Common myeloid progenitor, CD34-positive (primary cell): ENCODE results near the gene AP5S1.

Experiments
- CTCF ChIA-PET: fragments of 350-600 bp; sonication (Branson Sonifier 250); formaldehyde crosslinking; loops from one replicate; lab custom pipeline; 2021; ENCODE audit warnings: antibody characterized with exemption; lab: Charles Lee
- POLR2A ChIA-PET: fragments of 350-600 bp; sonication (Branson Sonifier 250); formaldehyde crosslinking; loops from one replicate; lab custom pipeline; 2021; ENCODE audit warnings: antibody characterized with exemption; lab: Charles Lee
- DNase-seq, 3 donors: peaks; one replicate each; pipeline versions ENCODE4 v3.0.0 to v3.0.0-alpha.2; 2013
- H3K27ac ChIP-seq, 2 experiments: 1 replicate in 1 of 2; 2 replicates in 1 of 2; pipeline ENCODE4 v1.7.0; 2013; ENCODE audit warnings: inconsistent platforms in 2 of 2, low read length in 2 of 2, mild to moderate bottlenecking in 2 of 2, low read depth in 1 of 2, moderate library complexity in 1 of 2; ENCODE audit not compliant: severe bottlenecking in 2 of 2, insufficient read depth in 1 of 2, poor library complexity in 1 of 2
- H3K27me3 ChIP-seq, 5 experiments: replicated peaks in 2 of 5; 1 replicate in 3 of 5; 2 replicates in 2 of 5; pipeline versions ENCODE4 v1.6.1 to v1.7.0; 2013; ENCODE audit warnings: low read length in 4 of 5, mild to moderate bottlenecking in 2 of 5, moderate library complexity in 2 of 5, inconsistent platforms in 1 of 5; ENCODE audit not compliant: insufficient read depth in 5 of 5, control insufficient read depth in 4 of 5
- H3K36me3 ChIP-seq, 4 experiments: 1 replicate in 2 of 4; 2 replicates in 2 of 4; pipeline versions ENCODE4 v1.6.1 to v1.7.0; 2013; ENCODE audit warnings: low read length in 3 of 4, control low read depth in 1 of 4, mild to moderate bottlenecking in 1 of 4; ENCODE audit not compliant: control insufficient read depth in 4 of 4, insufficient read depth in 4 of 4
- H3K4me1 ChIP-seq, 4 experiments: 1 replicate in 3 of 4; 2 replicates in 1 of 4; pipeline versions ENCODE4 v1.6.1 to v1.7.1; 2013; ENCODE audit warnings: low read length in 3 of 4, mild to moderate bottlenecking in 3 of 4, control low read depth in 1 of 4, inconsistent platforms in 1 of 4, moderate library complexity in 1 of 4; ENCODE audit not compliant: control insufficient read depth in 4 of 4, insufficient read depth in 4 of 4; ENCODE audit errors: control extremely low read depth in 1 of 4
- H3K4me3 ChIP-seq, 7 experiments: 1 replicate in 4 of 7; 2 replicates in 3 of 7; pipeline versions ENCODE4 v1.5.1 to v1.7.0; 2013; ENCODE audit warnings: mild to moderate bottlenecking in 7 of 7, low read length in 6 of 7, moderate library complexity in 6 of 7, inconsistent platforms in 2 of 7, low read depth in 2 of 7, control low read depth in 1 of 7; ENCODE audit not compliant: insufficient read depth in 4 of 7, control insufficient read depth in 1 of 7; ENCODE audit errors: extremely low read depth in 1 of 7
- H3K9me3 ChIP-seq, 5 experiments: 1 replicate in 4 of 5; 2 replicates in 1 of 5; pipeline versions ENCODE4 v1.6.1 to v1.7.1; 2013; ENCODE audit warnings: low read length in 4 of 5, mild to moderate bottlenecking in 2 of 5, inconsistent platforms in 1 of 5, low read depth in 1 of 5, moderate library complexity in 1 of 5; ENCODE audit not compliant: control insufficient read depth in 4 of 5, insufficient read depth in 2 of 5; ENCODE audit errors: control extremely low read depth in 1 of 5
- WGBS: methylation state at CpG from one replicate; pipeline ENCODE4 v1.1.5; 2013; ENCODE audit not compliant: insufficient coverage; 5-methylcytosine and 5-hydroxymethylcytosine counted together

The AP5S1 gene

GRCh38 chr20:3863317-3863716, 43.0 kb downstream of the AP5S1 start:
- DNase-seq: no peak
- no peaks in the 10 kb centered on the region for H3K27me3 ChIP-seq
- WGBS: 78% methylated on average over 4 of the region's 7 CpGs
- no peak overlapping the region for H3K27ac ChIP-seq
- H3K4me3 ChIP-seq: no peak overlapping the region
- no peaks in the 10 kb centered on the region for H3K4me1 ChIP-seq
- POLR2A ChIA-PET: interaction anchor here (0.6 kb wide), 1 partner anchor 161 kb away, joined by 3 read pairs; no protein-coding TSS in a partner anchor
- H3K36me3 ChIP-seq: peaks cover 26 to 83% (median 72%) of the 10 kb centered on the region in 4 experiments
- CTCF ChIA-PET: interaction anchor here (1.0 kb wide), 1 partner anchor 8 kb away, joined by 3 read pairs; no protein-coding TSS in a partner anchor
- H3K9me3 ChIP-seq: peaks cover 0 to 5% (median 0%) of the 10 kb centered on the region in 5 experiments

DNA sequence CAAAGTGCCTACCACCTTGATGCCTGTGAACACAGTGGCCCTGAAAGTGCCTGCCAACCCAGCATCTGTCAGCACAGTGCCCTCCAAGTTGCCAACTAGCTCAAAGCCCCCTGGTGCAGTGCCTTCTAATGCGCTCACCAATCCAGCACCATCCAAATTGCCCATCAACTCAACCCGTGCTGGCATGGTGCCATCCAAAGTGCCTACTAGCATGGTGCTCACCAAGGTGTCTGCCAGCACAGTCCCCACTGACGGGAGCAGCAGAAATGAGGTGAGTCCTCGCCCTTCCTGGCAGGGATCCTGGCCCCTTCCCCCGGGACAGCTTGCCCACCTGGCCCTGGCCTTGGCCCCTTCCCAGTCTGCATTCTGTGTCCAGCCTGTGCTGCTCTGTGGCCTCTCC, 44.2 kb downstream of the AP5S1 start:
- H3K4me3 ChIP-seq: no peak overlapping the region
- POLR2A ChIA-PET: no interaction called here
- H3K27ac ChIP-seq: no peak overlapping the region
- no peak for DNase-seq
- 95% methylated on average over 4 of the region's 5 CpGs for WGBS
- peaks cover 0 to 5% (median 0%) of the 10 kb centered on the region in 5 experiments for H3K9me3 ChIP-seq
- H3K27me3 ChIP-seq: no peaks in the 10 kb centered on the region
- H3K4me1 ChIP-seq: no peaks in the 10 kb centered on the region
- H3K36me3 ChIP-seq: peaks cover 26 to 81% (median 67%) of the 10 kb centered on the region in 4 experiments
- CTCF ChIA-PET: interaction anchor here (0.6 to 1.0 kb wide), 4 partner anchors 9 to 74 kb away, joined by 3 to 5 read pairs (median 3); no protein-coding TSS in a partner anchor

- Histone ChIP-seq H3K4me3 (no peak overlapping the region), H3K9me3 (peaks cover 0 to 5% (median 0%) of the 10 kb centered on the region in 5 experiments), H3K27me3 (no peaks in the 10 kb centered on the region), H3K27ac (no peak overlapping the region), H3K4me1 (no peaks in the 10 kb centered on the region), H3K36me3 (peaks cover 28 to 82% (median 70%) of the 10 kb centered on the region in 4 experiments)
- POLR2A ChIA-PET: no interaction called here
- no peak for DNase-seq
- CTCF ChIA-PET: interaction anchor here (0.6 to 1.0 kb wide), 2 partner anchors 10 to 22 kb away, joined by 3 read pairs; no protein-coding TSS in a partner anchor
- WGBS: 97% methylated on average over 12 of the region's 14 CpGs
Measured at GRCh38 chr20:3865152-3865886, 45.0 kb downstream of the AP5S1 start.

- no peak for DNase-seq
Measured at GRCh38 chr20:3865887-3866407, 45.6 kb downstream of the AP5S1 start.

DNA sequence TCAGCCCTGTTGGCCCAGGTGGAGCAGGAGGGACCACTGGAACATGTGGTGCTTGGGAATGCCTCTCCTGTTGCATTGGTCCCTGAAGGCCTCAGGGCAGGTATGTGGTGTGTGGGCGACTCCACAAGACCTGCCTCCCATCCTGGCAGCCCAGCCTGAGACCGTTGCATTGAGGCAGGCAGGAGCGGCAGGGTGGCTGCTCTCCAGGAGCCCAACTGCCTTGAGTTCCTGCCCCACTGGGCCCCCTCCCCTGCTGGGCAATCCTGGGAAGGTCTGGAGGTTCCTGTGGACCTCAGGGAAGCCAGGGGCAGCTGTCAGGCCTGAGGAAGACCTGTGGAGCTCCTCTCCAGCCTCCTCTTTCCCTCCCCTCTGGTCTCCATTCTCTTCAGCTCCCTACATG, 46.1 kb downstream of the AP5S1 start:
- H3K9me3 ChIP-seq: peaks cover 0 to 5% (median 0%) of the 10 kb centered on the region in 5 experiments
- POLR2A ChIA-PET: no interaction called here
- WGBS: 92% methylated on average over 3 of the region's 3 CpGs
- H3K4me3 ChIP-seq: no peak overlapping the region
- no peak overlapping the region for H3K27ac ChIP-seq
- DNase-seq: no peak
- no peaks in the 10 kb centered on the region for H3K27me3 ChIP-seq
- H3K36me3 ChIP-seq: peaks cover 28 to 86% (median 67%) of the 10 kb centered on the region in 4 experiments
- no peaks in the 10 kb centered on the region for H3K4me1 ChIP-seq
- CTCF ChIA-PET: no interaction called here

More at GRCh38 chr20:3865887-3866407, 45.6 kb downstream of the AP5S1 start:
- Histone ChIP-seq H3K36me3 (peaks cover 28 to 86% (median 68%) of the 10 kb centered on the region in 4 experiments), H3K27ac (no peak overlapping the region), H3K27me3 (no peaks in the 10 kb centered on the region), H3K9me3 (peaks cover 0 to 5% (median 0%) of the 10 kb centered on the region in 5 experiments), H3K4me3 (no peak overlapping the region), H3K4me1 (no peaks in the 10 kb centered on the region)
- 96% methylated on average over 12 of the region's 14 CpGs for WGBS
- POLR2A ChIA-PET: no interaction called here
- CTCF ChIA-PET: no interaction called here

DNA sequence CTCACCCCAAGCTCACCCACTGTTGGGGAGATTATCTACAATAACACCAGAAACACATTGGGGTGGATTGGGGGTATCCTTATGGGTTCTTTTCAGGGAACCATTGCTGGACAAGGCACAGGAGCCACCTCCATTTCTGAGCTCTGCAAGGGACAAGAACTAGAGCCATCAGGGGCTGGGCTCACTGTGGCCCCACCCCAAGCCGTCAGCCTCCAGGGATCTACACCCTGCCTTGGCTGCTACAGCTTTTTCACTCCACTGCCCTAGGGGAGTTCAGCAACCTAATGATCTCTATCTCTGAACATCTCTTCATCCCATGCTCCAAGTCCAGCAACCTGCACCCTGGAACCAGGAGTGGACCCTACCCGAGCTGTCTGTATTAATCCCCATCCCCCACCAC, 47.5 kb downstream of the AP5S1 start:
- H3K4me1 ChIP-seq: no peaks in the 10 kb centered on the region
- H3K36me3 ChIP-seq: peaks cover 16 to 87% (median 65%) of the 10 kb centered on the region in 4 experiments
- no peak overlapping the region for H3K4me3 ChIP-seq
- H3K9me3 ChIP-seq: no peaks in the 10 kb centered on the region
- 86% methylated on average over 1 of the region's 2 CpGs for WGBS
- no peaks in the 10 kb centered on the region for H3K27me3 ChIP-seq
- DNase-seq: no peak
- ChIA-PET POLR2A (no interaction called here), CTCF (interaction anchor here (0.8 to 1.8 kb wide), 4 partner anchors 11 to 80 kb away, joined by 3 to 11 read pairs (median 3); no protein-coding TSS in a partner anchor)
- no peak overlapping the region for H3K27ac ChIP-seq
